Chondrocyte (in vitro differentiated cells): Measurements from ENCODE around the gene KCNQ5. TPM values are rescaled to one million over a fixed set of nuclear protein-coding genes. Genes with fewer than 3 reads are reported as not detected.

Source experiments
- DNase-seq: peaks from one replicate; pipeline ENCODE4 v3.0.0; 2021; ENCODE audit warnings: mixed read lengths, low spot score
- H3K27ac Mint-ChIP-seq: one replicate; pipeline ENCODE4 v1.8.0; 2021; ENCODE audit warnings: mild to moderate bottlenecking, moderate library complexity, mixed read lengths; ENCODE audit not compliant: unreplicated experiment
- H3K27me3 Mint-ChIP-seq: 2 replicates; pipeline ENCODE4 v1.8.0; 2021; ENCODE audit warnings: low read depth, mixed read lengths
- H3K36me3 Mint-ChIP-seq: 2 replicates; pipeline ENCODE4 v1.8.0; 2021; ENCODE audit warnings: low read depth, mixed read lengths
- H3K4me1 Mint-ChIP-seq: 2 replicates; pipeline ENCODE4 v1.8.0; 2021; ENCODE audit warnings: low read depth, mild to moderate bottlenecking, mixed read lengths
- H3K4me3 Mint-ChIP-seq: one replicate; pipeline ENCODE4 v1.8.0; 2021; ENCODE audit warnings: mild to moderate bottlenecking, moderate library complexity, mixed read lengths; ENCODE audit not compliant: unreplicated experiment
- H3K9me3 Mint-ChIP-seq: 2 replicates; pipeline ENCODE4 v1.8.0; 2021; ENCODE audit warnings: low read depth, mixed read lengths
- CTCF ChIP-seq: fragments of 200-600 bp; sonication (generic); IDR thresholded peaks from 2 replicates; pipeline ENCODE4 v1.5.0; 2021; ENCODE audit warnings: antibody characterized with exemption, mild to moderate bottlenecking, moderate library complexity
- total RNA-seq: library from RNA; stranded (reverse); gene quantifications from 3 replicates; pipeline ENCODE4 v1.2.1, GENCODE V29; 2021

Gene KCNQ5
- total RNA-seq, 1 donor from 2014 or later, result 4.1 TPM

- Mint-ChIP-seq H3K27me3 (peaks cover 10% of the 10 kb centered on the region), H3K36me3 (peaks cover 2% of the 10 kb centered on the region), H3K4me1 (peaks cover 6% of the 10 kb centered on the region), H3K27ac (no peak overlapping the region), H3K9me3 (peaks cover 3% of the 10 kb centered on the region), H3K4me3 (no peak overlapping the region)
- TF ChIP-seq CTCF, result no peak
- no peak for DNase-seq
These were observed 300.5 kb downstream of the KCNQ5 start for GRCh38 chr6:72922401-72922800.

DNA sequence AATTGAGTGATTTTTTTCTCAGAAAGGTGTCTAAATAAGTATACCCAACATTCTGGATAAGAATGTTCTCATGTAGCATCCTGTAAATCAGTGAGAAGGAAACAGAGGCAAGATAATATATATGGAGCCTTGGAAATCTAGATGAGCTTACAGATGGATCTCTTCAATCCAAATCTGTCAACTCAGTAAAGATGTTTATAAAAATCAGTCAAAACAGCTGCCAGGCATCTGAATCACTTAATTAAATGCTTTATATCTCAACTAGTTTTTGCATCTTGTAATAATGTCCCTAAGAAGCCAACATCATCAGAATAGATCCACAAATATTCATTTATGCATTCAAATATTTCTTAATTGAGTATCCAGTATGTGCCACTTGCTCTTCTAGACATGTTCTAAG is 303.3 kb downstream of the KCNQ5 start:
- no peak for DNase-seq
- Mint-ChIP-seq H3K9me3 (peaks cover 3% of the 10 kb centered on the region), H3K36me3 (peaks cover 2% of the 10 kb centered on the region), H3K4me1 (peaks cover 14% of the 10 kb centered on the region), H3K27me3 (peaks cover 6% of the 10 kb centered on the region), H3K4me3 (no peak overlapping the region), H3K27ac (no peak overlapping the region)
- no peak for TF ChIP-seq CTCF

- Mint-ChIP-seq H3K36me3 (no peaks in the 10 kb centered on the region), H3K4me3 (no peak overlapping the region), H3K27me3 (peaks cover 6% of the 10 kb centered on the region), H3K27ac (no peak overlapping the region), H3K4me1 (peaks cover 14% of the 10 kb centered on the region), H3K9me3 (no peaks in the 10 kb centered on the region)
- DNase-seq, result no peak
- TF ChIP-seq CTCF, result no peak
These were observed 308.8 kb downstream of the KCNQ5 start for GRCh38 chr6:72930556-72931132.

DNA sequence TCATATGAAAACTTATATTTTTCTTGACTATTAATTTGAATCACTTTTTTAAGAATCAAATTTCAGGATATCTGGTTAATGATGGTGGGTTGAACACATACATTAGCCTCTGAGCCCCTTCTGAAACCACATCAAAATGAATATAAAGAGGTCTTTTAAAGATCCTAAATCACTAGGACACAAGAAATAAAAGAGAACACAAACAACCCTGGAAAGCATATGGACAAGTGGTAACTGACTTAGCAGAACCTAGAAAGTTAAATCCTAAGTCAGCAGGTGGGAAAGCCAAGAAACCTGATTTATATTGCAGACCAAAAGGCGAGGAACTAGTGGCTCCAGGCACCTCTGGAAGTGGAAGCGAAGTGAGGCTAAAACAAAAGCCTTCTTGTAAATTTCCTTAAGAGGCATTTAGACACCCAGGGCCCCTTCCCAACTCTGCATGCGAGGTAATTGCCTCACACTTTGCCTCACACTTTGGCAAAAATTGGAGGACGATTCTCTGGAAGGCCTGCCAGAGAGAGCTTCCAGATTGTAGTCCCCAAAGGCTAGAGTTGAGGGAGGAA is 309.5 kb downstream of the KCNQ5 start:
- DNase-seq, result no peak
- TF ChIP-seq CTCF, result no peak
- Mint-ChIP-seq H3K36me3 (no peaks in the 10 kb centered on the region), H3K27ac (no peak overlapping the region), H3K4me3 (no peak overlapping the region), H3K9me3 (no peaks in the 10 kb centered on the region), H3K4me1 (peaks cover 14% of the 10 kb centered on the region), H3K27me3 (peaks cover 11% of the 10 kb centered on the region)

GRCh38 chr6:72933233-72933632 is 311.4 kb downstream of the KCNQ5 start:
- Mint-ChIP-seq H3K36me3 (no peaks in the 10 kb centered on the region), H3K4me3 (no peak overlapping the region), H3K9me3 (no peaks in the 10 kb centered on the region), H3K4me1 (peaks cover 2% of the 10 kb centered on the region), H3K27ac (no peak overlapping the region), H3K27me3 (peaks cover 11% of the 10 kb centered on the region)
- DNase-seq, result no peak
- no peak for TF ChIP-seq CTCF
